ENCODE results near the gene YAE1.

GRCh38 chr7:39594988-39595620 lies 28.9 kb downstream of the YAE1 start:
- TF ChIP-seq, protein P1, sequence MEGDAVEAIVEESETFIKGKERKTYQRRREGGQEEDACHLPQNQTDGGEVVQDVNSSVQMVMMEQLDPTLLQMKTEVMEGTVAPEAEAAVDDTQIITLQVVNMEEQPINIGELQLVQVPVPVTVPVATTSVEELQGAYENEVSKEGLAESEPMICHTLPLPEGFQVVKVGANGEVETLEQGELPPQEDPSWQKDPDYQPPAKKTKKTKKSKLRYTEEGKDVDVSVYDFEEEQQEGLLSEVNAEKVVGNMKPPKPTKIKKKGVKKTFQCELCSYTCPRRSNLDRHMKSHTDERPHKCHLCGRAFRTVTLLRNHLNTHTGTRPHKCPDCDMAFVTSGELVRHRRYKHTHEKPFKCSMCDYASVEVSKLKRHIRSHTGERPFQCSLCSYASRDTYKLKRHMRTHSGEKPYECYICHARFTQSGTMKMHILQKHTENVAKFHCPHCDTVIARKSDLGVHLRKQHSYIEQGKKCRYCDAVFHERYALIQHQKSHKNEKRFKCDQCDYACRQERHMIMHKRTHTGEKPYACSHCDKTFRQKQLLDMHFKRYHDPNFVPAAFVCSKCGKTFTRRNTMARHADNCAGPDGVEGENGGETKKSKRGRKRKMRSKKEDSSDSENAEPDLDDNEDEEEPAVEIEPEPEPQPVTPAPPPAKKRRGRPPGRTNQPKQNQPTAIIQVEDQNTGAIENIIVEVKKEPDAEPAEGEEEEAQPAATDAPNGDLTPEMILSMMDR (conservative IDR thresholded peaks at IDR 0.05 in 1 of 2, IDR thresholded peaks at IDR 0.05 in 1 of 2; ENCODE audit: low read depth in 1 of 2, low read length in 2 of 2), result no peak
- TF ChIP-seq EZH2 (IDR thresholded peaks at IDR 0.05; ENCODE audit: low read length, missing control alignments), result no peak

Measured in fibroblast of lung (primary cell).